Lung (tissue), 12 donors: ENCODE results near the gene EPAS1. TPM values are rescaled to one million over a fixed set of nuclear protein-coding genes. Genes with fewer than 3 reads are reported as not detected.
A peak's percentile ranks its signal among the peaks of the same experiment; 100 is the strongest.

ENCODE experiments used
- ATAC-seq: fragments of 200-7000 bp; cut with Tn5 transposase; one replicate; pipeline ENCODE4 v1.9.1; 2020; ENCODE audit warnings: moderate number of reproducible peaks; ENCODE audit not compliant: insufficient read depth, low FRiP score
- DNase-seq, 3 donors: peaks; one replicate each; pipeline ENCODE4 v3.0.0-alpha.2; 2013 to 2017
- H3K27ac ChIP-seq, 2 donors: one replicate each; pipeline ENCODE4 v1.5.1; 2013; ENCODE audit warnings: mild to moderate bottlenecking in 2 of 2, moderate library complexity in 2 of 2, control low read depth in 1 of 2, inconsistent platforms in 1 of 2, low read depth in 1 of 2, low read length in 1 of 2
- H3K27me3 ChIP-seq, 3 donors: one replicate each; pipeline ENCODE4 v1.5.1; 2013; ENCODE audit warnings: low read length in 2 of 3; ENCODE audit not compliant: control insufficient read depth in 3 of 3, insufficient read depth in 3 of 3
- H3K36me3 ChIP-seq, 4 donors: one replicate each; pipeline ENCODE4 v1.5.1; 2013; ENCODE audit warnings: low read length in 4 of 4, mild to moderate bottlenecking in 1 of 4, moderate library complexity in 1 of 4; ENCODE audit not compliant: control insufficient read depth in 4 of 4, insufficient read depth in 4 of 4
- H3K4me1 ChIP-seq, 5 donors: one replicate each; pipeline ENCODE4 v1.5.1; 2013; ENCODE audit warnings: low read length in 5 of 5, mild to moderate bottlenecking in 2 of 5, moderate library complexity in 1 of 5; ENCODE audit not compliant: control insufficient read depth in 5 of 5, insufficient read depth in 5 of 5
- H3K4me3 ChIP-seq: one replicate; pipeline ENCODE4 v1.5.1; 2013; ENCODE audit warnings: mild to moderate bottlenecking, control low read depth, moderate library complexity
- H3K9ac ChIP-seq, 2 donors: one replicate each; pipeline ENCODE4 v1.5.1; 2013; ENCODE audit warnings: low read length in 2 of 2, control low read depth in 1 of 2; ENCODE audit not compliant: insufficient read depth in 1 of 2
- H3K9me3 ChIP-seq, 4 donors: one replicate each; pipeline ENCODE4 v1.5.1; 2013; ENCODE audit warnings: low read length in 3 of 4, mild to moderate bottlenecking in 1 of 4, moderate library complexity in 1 of 4; ENCODE audit not compliant: control insufficient read depth in 4 of 4, insufficient read depth in 3 of 4
- CTCF ChIP-seq: IDR thresholded peaks from 2 replicates; pipeline ENCODE4 v1.5.1; 2012; ENCODE audit warnings: mild to moderate bottlenecking; ENCODE audit errors: control extremely low read depth, extremely low read depth
- WGBS, 2 donors: extraction: QIAGEN DNeasy Blood & Tissue Kit; methylation state at CpG; one replicate each; pipeline ENCODE4 v1.1.7; 2013; 5-methylcytosine and 5-hydroxymethylcytosine counted together
- polyA plus RNA-seq, 2 donors: library from polyadenylated mRNA; stranded (reverse); fragments of 200-250 nt; gene quantifications; one replicate each; pipeline ENCODE4 v1.2.1, GENCODE V29; 2013
- total RNA-seq, 2 donors: library from RNA; depleted of rRNA in 1 of 2; stranded (reverse); fragments of >200 nt in 1 of 2; gene quantifications; one replicate each; pipeline ENCODE4 v1.2.1, GENCODE V29; 2014 to 2021
- donor health status: control.
- donor health status: control.
- donor health status: Bipolar disorder and iron deficiency.
- donor health status: healthy.
- donor health status: DM: yes; HTN: yes; CAD: no.

The EPAS1 gene
- total and polyA plus RNA-seq, 4 donors: 233 to 1,051 (median 381) TPM

- Histone ChIP-seq H3K27ac (peak overlapping the region; percentile 61 to 68), H3K9me3 (no peaks in the 10 kb centered on the region), H3K4me1 (peaks cover 18 to 58% (median 23%) of the 10 kb centered on the region in 5 donors), H3K36me3 (no peaks in the 10 kb centered on the region), H3K4me3 (no peak overlapping the region), H3K9ac (no peak overlapping the region), H3K27me3 (peaks cover 0 to 4% (median 2%) of the 10 kb centered on the region in 3 donors)
- no peak for TF ChIP-seq CTCF
- 56 to 68% methylated on average over 5 of the region's 5 CpGs for WGBS, 2 donors
- DNase-seq (no peak), ATAC-seq (no peak)
These were observed 6.6 kb downstream of the EPAS1 start for GRCh38 chr2:46303822-46304221.

- TF ChIP-seq CTCF: no peak
- DNase-seq: no peak
- ATAC-seq: no peak
- peak overlapping the region in 1 of 2 donors; percentile 67 for H3K27ac ChIP-seq
- H3K27me3 ChIP-seq: peaks cover 0 to 4% (median 2%) of the 10 kb centered on the region in 3 donors
- no peaks in the 10 kb centered on the region for H3K9me3 ChIP-seq
- no peaks in the 10 kb centered on the region for H3K36me3 ChIP-seq
- H3K4me3 ChIP-seq: no peak overlapping the region
- WGBS, 2 donors: 14 to 49% methylated on average over 3 of the region's 3 CpGs
- no peak overlapping the region for H3K9ac ChIP-seq
- peaks cover 20 to 66% (median 29%) of the 10 kb centered on the region in 5 donors for H3K4me1 ChIP-seq
These were observed 7.4 kb downstream of the EPAS1 start for GRCh38 chr2:46304635-46305034.

- no peak for ATAC-seq
- no peak for TF ChIP-seq CTCF
- H3K4me3 ChIP-seq: no peak overlapping the region
- peaks cover 22 to 70% (median 27%) of the 10 kb centered on the region in 5 donors for H3K4me1 ChIP-seq
- no peak for DNase-seq
- H3K27me3 ChIP-seq: peaks cover 0 to 4% (median 2%) of the 10 kb centered on the region in 3 donors
- 53 to 72% methylated on average over 3 of the region's 3 CpGs for WGBS, 2 donors
- no peaks in the 10 kb centered on the region for H3K36me3 ChIP-seq
- H3K9me3 ChIP-seq: no peaks in the 10 kb centered on the region
- H3K27ac ChIP-seq: peak overlapping the region; percentile 65 to 67
- no peak overlapping the region for H3K9ac ChIP-seq
These were observed 8.0 kb downstream of the EPAS1 start for GRCh38 chr2:46305187-46305586.

- Histone ChIP-seq H3K9me3 (no peaks in the 10 kb centered on the region), H3K9ac (no peak overlapping the region), H3K27ac (peak overlapping the region; percentile 68 to 80), H3K4me1 (peaks cover 24 to 71% (median 27%) of the 10 kb centered on the region in 5 donors), H3K27me3 (peaks cover 0 to 2% (median 0%) of the 10 kb centered on the region in 3 donors), H3K36me3 (no peaks in the 10 kb centered on the region), H3K4me3 (no peak overlapping the region)
- no peak for DNase-seq
- TF ChIP-seq CTCF: no peak
- no peak for ATAC-seq
- WGBS, 2 donors: 46 to 75% methylated on average over 4 of the region's 4 CpGs
These were observed 8.6 kb downstream of the EPAS1 start for GRCh38 chr2:46305767-46306166.
